Sigmoid colon (tissue), 7 donors: Measurements from ENCODE around the gene PSME1. TPM values are rescaled to one million over a fixed set of nuclear protein-coding genes. Genes with fewer than 3 reads are reported as not detected.
A peak's percentile ranks its signal among the peaks of the same experiment; 100 is the strongest.

Experiments used
- DNase-seq: peaks from one replicate; pipeline ENCODE4 v3.0.0-alpha.2; 2019
- H3K27ac ChIP-seq, 4 donors: fragments of 200-600 bp; sonication (generic); one replicate each; pipeline ENCODE4 v1.5.1; 2016 to 2019; ENCODE audit warnings: mild to moderate bottlenecking in 1 of 4
- H3K27me3 ChIP-seq, 3 donors: fragments of 200-600 bp; sonication (generic); one replicate each; pipeline ENCODE4 v1.5.1; 2019; ENCODE audit warnings: mild to moderate bottlenecking in 1 of 3
- H3K36me3 ChIP-seq, 4 donors: fragments of 200-600 bp; sonication (generic); one replicate each; pipeline ENCODE4 v1.5.1; 2016 to 2019
- H3K4me1 ChIP-seq, 4 donors: fragments of 200-600 bp; sonication (generic); one replicate each; pipeline ENCODE4 v1.5.1; 2017 to 2019
- H3K4me3 ChIP-seq, 4 donors: fragments of 200-600 bp; sonication (generic); one replicate each; pipeline ENCODE4 v1.5.1; 2017 to 2019; ENCODE audit warnings: mild to moderate bottlenecking in 2 of 4, moderate library complexity in 1 of 4
- H3K9me3 ChIP-seq, 4 donors: fragments of 200-600 bp in 3 of 4; sonication (generic) in 3 of 4; one replicate each; pipeline versions ENCODE4 v1.5.1 to v1.6.1; 2013 to 2019
- EP300 ChIP-seq, 4 donors: sonication (generic); formaldehyde crosslinking; IDR thresholded peaks; one replicate each; pipeline ENCODE4 v1.6.1; 2017; ENCODE audit warnings: antibody characterized with exemption in 4 of 4
- POLR2A ChIP-seq, 2 donors: fragments of 450-650 bp; IDR thresholded peaks; one replicate each; pipeline ENCODE4 v1.6.1; 2016; ENCODE audit warnings: antibody characterized with exemption in 2 of 2, mild to moderate bottlenecking in 2 of 2, moderate library complexity in 2 of 2
- POLR2AphosphoS5 ChIP-seq, 4 donors: sonication (generic); formaldehyde crosslinking; IDR thresholded peaks; one replicate each; pipeline ENCODE4 v1.6.1; 2017; ENCODE audit warnings: antibody characterized with exemption in 4 of 4
- WGBS, 2 donors: extraction: QIAGEN DNeasy Blood & Tissue Kit; methylation state at CpG; one replicate each; pipeline ENCODE4 v1.1.7; 2013; 5-methylcytosine and 5-hydroxymethylcytosine counted together
- intact Hi-C: fragments of 100-400 bp; cut with DNase I; formaldehyde crosslinking; loops from one replicate; pipeline ENCODE4 v1.15.1; 2023
- polyA plus RNA-seq, 3 donors: library from polyadenylated mRNA; stranded (reverse); fragments of 200-250 nt; gene quantifications; one replicate each; pipeline ENCODE4 v1.2.3, GENCODE V29; 2013
- small RNA-seq, 3 donors: library from RNA; depleted of rRNA; stranded (forward); fragments of <200 nt; gene quantifications; one replicate each; pipeline ENCODE3, GENCODE V24; 2016
- total RNA-seq, 4 donors: library from RNA; depleted of rRNA; stranded (reverse); fragments of >200 nt; gene quantifications; one replicate each; pipeline ENCODE4 v1.1.0, GENCODE V29; 2016
- TF ChIP-seq, protein P1 (sequence below), 4 experiments: fragments of 450-650 bp in 3 of 4; fragments of 200-600 bp in 1 of 4; IDR thresholded peaks; one replicate each; pipeline ENCODE4 v1.5.1; 2016 to 2019; ENCODE audit warnings: antibody characterized with exemption in 4 of 4, mild to moderate bottlenecking in 3 of 4, moderate library complexity in 2 of 4
- donor health status: healthy with polysubstance abuse.
- donor health status: Bipolar disorder and iron deficiency.
- donor health status: healthy.

Gene PSME1
- total and polyA plus RNA-seq, 7 donors: 129 to 438 (median 186) TPM

DNA sequence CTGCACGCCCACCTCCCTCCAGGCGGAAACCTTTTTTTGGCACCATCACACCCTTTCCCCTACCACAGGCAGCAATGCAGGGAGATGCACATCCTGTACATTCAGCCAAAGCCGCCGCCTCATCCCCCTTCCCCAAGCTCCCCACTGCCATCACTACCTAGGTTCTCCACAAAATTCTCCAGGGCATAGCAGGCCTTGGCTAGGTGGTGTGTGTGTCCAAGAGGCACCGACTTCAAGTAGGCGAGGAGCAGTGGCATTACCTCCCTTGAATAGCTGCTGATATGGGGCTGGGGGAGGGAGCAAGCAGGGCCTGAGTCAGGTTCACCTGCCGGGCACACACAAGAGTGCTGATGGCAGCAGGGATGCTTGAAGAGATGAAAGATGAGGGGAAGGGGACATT is 49.0 kb downstream of the PSME1 start:
- TF ChIP-seq POLR2A (IDR thresholded peaks at IDR 0.05) (no peak), EP300 (IDR thresholded peaks at IDR 0.05) (no peak), POLR2AphosphoS5 (IDR thresholded peaks at IDR 0.05) (no peak)
- TF ChIP-seq, protein P1, sequence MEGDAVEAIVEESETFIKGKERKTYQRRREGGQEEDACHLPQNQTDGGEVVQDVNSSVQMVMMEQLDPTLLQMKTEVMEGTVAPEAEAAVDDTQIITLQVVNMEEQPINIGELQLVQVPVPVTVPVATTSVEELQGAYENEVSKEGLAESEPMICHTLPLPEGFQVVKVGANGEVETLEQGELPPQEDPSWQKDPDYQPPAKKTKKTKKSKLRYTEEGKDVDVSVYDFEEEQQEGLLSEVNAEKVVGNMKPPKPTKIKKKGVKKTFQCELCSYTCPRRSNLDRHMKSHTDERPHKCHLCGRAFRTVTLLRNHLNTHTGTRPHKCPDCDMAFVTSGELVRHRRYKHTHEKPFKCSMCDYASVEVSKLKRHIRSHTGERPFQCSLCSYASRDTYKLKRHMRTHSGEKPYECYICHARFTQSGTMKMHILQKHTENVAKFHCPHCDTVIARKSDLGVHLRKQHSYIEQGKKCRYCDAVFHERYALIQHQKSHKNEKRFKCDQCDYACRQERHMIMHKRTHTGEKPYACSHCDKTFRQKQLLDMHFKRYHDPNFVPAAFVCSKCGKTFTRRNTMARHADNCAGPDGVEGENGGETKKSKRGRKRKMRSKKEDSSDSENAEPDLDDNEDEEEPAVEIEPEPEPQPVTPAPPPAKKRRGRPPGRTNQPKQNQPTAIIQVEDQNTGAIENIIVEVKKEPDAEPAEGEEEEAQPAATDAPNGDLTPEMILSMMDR (IDR thresholded peaks at IDR 0.05): no peak
- Histone ChIP-seq H3K4me3 (no peak overlapping the region), H3K9me3 (no peaks in the 10 kb centered on the region), H3K27me3 (no peaks in the 10 kb centered on the region), H3K36me3 (peaks cover 0 to 65% (median 36%) of the 10 kb centered on the region in 4 donors), H3K27ac (no peak overlapping the region), H3K4me1 (peaks cover 0 to 31% (median 26%) of the 10 kb centered on the region in 4 donors)
- no peak for DNase-seq
- intact Hi-C loops: no loop called here
- 96 to 97% methylated on average over 7 of the region's 7 CpGs for WGBS, 2 donors

DNA sequence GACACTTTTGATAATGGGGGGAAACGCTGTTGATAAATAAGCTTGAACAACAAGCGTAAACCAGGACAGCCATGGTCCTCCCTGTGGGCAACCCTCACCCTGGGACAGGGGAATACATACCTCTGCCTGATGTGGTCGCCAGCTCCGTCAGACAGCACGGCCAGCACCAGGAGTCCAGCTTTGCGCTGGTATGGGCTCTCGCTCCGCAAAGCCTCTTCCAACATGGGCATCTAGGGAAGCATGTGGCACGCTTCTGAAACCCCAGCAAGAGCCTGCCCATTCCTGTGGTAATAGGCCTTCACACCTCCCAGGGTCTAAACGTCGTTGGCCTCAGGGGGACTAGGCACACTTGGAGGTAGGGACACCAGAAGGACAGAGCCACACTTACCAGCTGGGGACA is 49.7 kb downstream of the PSME1 start:
- intact Hi-C loops: no loop called here
- WGBS, 2 donors: 95 to 96% methylated on average over 11 of the region's 11 CpGs
- peaks cover 0 to 65% (median 36%) of the 10 kb centered on the region in 4 donors for H3K36me3 ChIP-seq

DNA sequence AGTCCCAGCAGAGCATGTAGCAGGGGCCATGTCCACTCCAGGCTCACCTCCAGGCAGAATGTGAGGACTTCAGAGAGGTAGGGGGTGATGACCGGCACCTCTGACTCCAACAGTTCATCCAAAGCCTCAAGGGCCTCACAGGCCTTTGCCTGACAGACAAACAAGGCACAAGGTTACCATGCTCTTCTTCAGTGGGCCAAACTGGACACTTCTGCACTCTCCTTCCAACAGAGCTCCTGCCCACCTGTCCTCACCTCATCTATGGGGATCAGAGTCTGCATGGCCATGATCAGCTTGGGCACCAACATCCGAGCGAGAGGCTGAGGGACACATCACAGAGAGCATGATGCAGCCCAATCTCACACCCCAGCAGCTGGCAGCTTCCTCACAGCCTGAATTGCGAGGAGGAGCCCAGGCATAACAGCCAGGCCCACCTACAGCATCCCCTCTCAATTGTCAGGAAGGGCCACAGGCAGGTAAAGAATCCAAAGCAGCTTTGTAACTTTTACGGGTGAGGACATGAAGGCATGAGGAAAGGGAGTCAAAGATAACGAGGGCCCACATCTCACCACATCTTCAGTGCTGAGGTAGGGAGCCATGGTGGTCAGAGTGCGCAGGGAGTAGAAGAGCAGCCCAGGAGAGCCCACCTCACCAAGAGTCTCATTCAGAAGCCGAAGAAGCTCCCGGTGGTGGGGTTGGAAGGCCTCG is 51.0 kb downstream of the PSME1 start:
- H3K4me3 ChIP-seq: no peak overlapping the region
- peaks cover 0 to 22% (median 19%) of the 10 kb centered on the region in 4 donors for H3K4me1 ChIP-seq
- TF ChIP-seq, protein P1 (IDR thresholded peaks at IDR 0.05): no peak
- no peak for TF ChIP-seq POLR2A (IDR thresholded peaks at IDR 0.05)
- TF ChIP-seq POLR2AphosphoS5 (IDR thresholded peaks at IDR 0.05): no peak
- TF ChIP-seq EP300 (IDR thresholded peaks at IDR 0.05): no peak
- H3K9me3 ChIP-seq: no peaks in the 10 kb centered on the region
- intact Hi-C loops: no loop called here
- H3K27me3 ChIP-seq: no peaks in the 10 kb centered on the region
- H3K36me3 ChIP-seq: peaks cover 0 to 65% (median 40%) of the 10 kb centered on the region in 4 donors
- WGBS, 2 donors: 94 to 95% methylated on average over 10 of the region's 10 CpGs
- no peak for DNase-seq
- no peak overlapping the region for H3K27ac ChIP-seq

More for the DNA sequence above, 49.7 kb downstream of the PSME1 start:
- Histone ChIP-seq H3K27ac (no peak overlapping the region), H3K4me1 (peaks cover 0 to 24% (median 19%) of the 10 kb centered on the region in 4 donors), H3K4me3 (no peak overlapping the region), H3K27me3 (no peaks in the 10 kb centered on the region), H3K9me3 (no peaks in the 10 kb centered on the region)
- DNase-seq: no peak
- TF ChIP-seq POLR2A (IDR thresholded peaks at IDR 0.05) (no peak), EP300 (IDR thresholded peaks at IDR 0.05) (no peak), POLR2AphosphoS5 (IDR thresholded peaks at IDR 0.05) (no peak)
- TF ChIP-seq, protein P1 (IDR thresholded peaks at IDR 0.05): no peak

DNA sequence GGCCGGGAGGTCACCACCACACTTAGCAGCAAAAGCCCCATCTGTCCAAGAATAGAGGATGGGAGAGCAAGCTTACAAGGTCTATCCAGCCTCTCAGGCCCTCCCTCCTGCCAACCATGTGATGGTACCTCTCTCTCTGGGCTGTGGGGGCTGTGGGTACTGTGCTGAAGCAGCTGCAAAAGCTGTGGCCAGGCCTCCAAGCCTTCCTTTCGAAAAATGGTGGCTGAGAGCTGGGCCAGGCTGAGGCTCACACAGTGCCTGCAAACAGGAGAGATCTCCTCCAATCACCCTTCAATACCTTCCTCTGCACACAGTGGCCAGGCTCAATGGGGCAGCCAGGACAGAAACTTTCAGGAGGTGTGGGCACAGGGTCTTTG is 51.5 kb downstream of the PSME1 start:
- Histone ChIP-seq H3K27ac (peak overlapping the region in 2 of 4 donors; percentile 74 to 84), H3K4me1 (peaks cover 0 to 22% (median 19%) of the 10 kb centered on the region in 4 donors), H3K4me3 (peak overlapping the region in 2 of 4 donors; percentile 58 to 66), H3K27me3 (no peaks in the 10 kb centered on the region), H3K9me3 (no peaks in the 10 kb centered on the region), H3K36me3 (peaks cover 0 to 65% (median 43%) of the 10 kb centered on the region in 4 donors)
- TF ChIP-seq, protein P1 (IDR thresholded peaks at IDR 0.05): no peak
- TF ChIP-seq POLR2A (IDR thresholded peaks at IDR 0.05) (no peak), POLR2AphosphoS5 (IDR thresholded peaks at IDR 0.05) (no peak), EP300 (IDR thresholded peaks at IDR 0.05) (no peak)
- intact Hi-C loops: no loop called here
- WGBS, 2 donors: 87 to 89% methylated on average over 2 of the region's 2 CpGs
- DNase-seq: no peak

Small RNA genes lying within 50 kb of the gene (small RNA-seq; reads per million reads assigned to genes)
- gene IPO4 (0 reads per million in 3 donors), gene IRF9 (0 reads per million in 3 donors), gene RNA5SP383 (0.36 to 1.3 (median 0.51) reads per million in 3 donors)

Other genes starting within 250 kb of the PSME1 start
Only the 30 nearest of the 31 such genes appear.
- 10 to 100 TPM; 23.8 to 52.4 (median 37.8) TPM for gene DHRS4, start 182.4 kb upstream of the PSME1 start, total RNA-seq
- 10 to 100 TPM; 71.1 to 87.1 (median 74.0) TPM for gene DHRS4, start 182.4 kb upstream of the PSME1 start, polyA plus RNA-seq
- gene DHRS4L2, start 147.3 kb upstream of the PSME1 start, total RNA-seq: 10 to 100 TPM in 3 of 4 donors, 1 to 10 TPM in 1; 8.0 to 20.0 (median 17.6) TPM
- gene DHRS4L2, start 147.3 kb upstream of the PSME1 start, polyA plus RNA-seq: 10 to 100 TPM; 57.1 to 62.7 (median 57.6) TPM
- 1 to 10 TPM in 2 of 4 donors, under 1 TPM in 2; 0.14 to 3.3 (median 0.62) TPM for gene CARMIL3, start 84.2 kb upstream of the PSME1 start, total RNA-seq
- 1 to 10 TPM in 1 of 3 donors, under 1 TPM in 2; under 0.01 to 1.7 (median 0.23) TPM for gene CARMIL3, start 84.2 kb upstream of the PSME1 start, polyA plus RNA-seq
- 1 to 10 TPM in 3 of 4 donors, not detected in 1; 1.8 to 3.3 (median 2.9) TPM for gene CPNE6, start 64.6 kb upstream of the PSME1 start, total RNA-seq
- under 1 TPM in 1 of 3 donors, not detected in 2; 0.42 TPM for gene CPNE6, start 64.6 kb upstream of the PSME1 start, polyA plus RNA-seq
- 10 to 100 TPM in 2 of 4 donors, 1 to 10 TPM in 2; 7.1 to 12.2 (median 9.2) TPM for gene PCK2, start 41.9 kb upstream of the PSME1 start, total RNA-seq
- 100 to 1,000 TPM in 1 of 3 donors, 10 to 100 TPM in 2; 66.1 to 109 (median 99.5) TPM for gene PCK2, start 41.9 kb upstream of the PSME1 start, polyA plus RNA-seq
- gene DCAF11, start 21.4 kb upstream of the PSME1 start, total RNA-seq: 10 to 100 TPM; 37.7 to 82.9 (median 54.8) TPM
- gene DCAF11, start 21.4 kb upstream of the PSME1 start, polyA plus RNA-seq: 10 to 100 TPM; 70.9 to 79.8 (median 75.1) TPM
- 1 to 10 TPM in 2 of 4 donors, under 1 TPM in 2; 0.71 to 2.2 (median 1.4) TPM for gene NRL, start 21.2 kb upstream of the PSME1 start, total RNA-seq
- 1 to 10 TPM; 1.2 to 2.9 (median 1.8) TPM for gene NRL, start 21.2 kb upstream of the PSME1 start, polyA plus RNA-seq
- under 1 TPM in 1 of 4 donors, not detected in 3; 0.33 TPM for gene FITM1, start 5.5 kb upstream of the PSME1 start, total RNA-seq
- gene FITM1, start 5.5 kb upstream of the PSME1 start, polyA plus RNA-seq: 1 to 10 TPM in 1 of 3 donors, not detected in 2; 1.8 TPM
- 10 to 100 TPM in 3 of 4 donors, 1 to 10 TPM in 1; 5.0 to 20.9 (median 12.9) TPM for gene EMC9, start 5.4 kb downstream of the PSME1 start, total RNA-seq
- gene EMC9, start 5.4 kb downstream of the PSME1 start, polyA plus RNA-seq: 10 to 100 TPM; 20.6 to 37.2 (median 30.8) TPM
- gene PSME2, start 10.4 kb downstream of the PSME1 start, total RNA-seq: 10 to 100 TPM; 26.2 to 43.5 (median 34.5) TPM
- gene PSME2, start 10.4 kb downstream of the PSME1 start, polyA plus RNA-seq: 100 to 1,000 TPM; 228 to 485 (median 356) TPM
- gene RNF31, start 11.3 kb downstream of the PSME1 start, total RNA-seq: 10 to 100 TPM; 20.2 to 38.4 (median 29.7) TPM
- gene RNF31, start 11.3 kb downstream of the PSME1 start, polyA plus RNA-seq: 10 to 100 TPM; 13.6 to 57.8 (median 37.8) TPM
- 100 to 1,000 TPM in 1 of 4 donors, 10 to 100 TPM in 3; 54.6 to 103 (median 56.1) TPM for gene IRF9, start 25.1 kb downstream of the PSME1 start, total RNA-seq
- gene IRF9, start 25.1 kb downstream of the PSME1 start, polyA plus RNA-seq: 100 to 1,000 TPM in 1 of 3 donors, 10 to 100 TPM in 2; 46.2 to 115 (median 51.8) TPM
- gene REC8, start 35.9 kb downstream of the PSME1 start, total RNA-seq: 10 to 100 TPM in 2 of 4 donors, 1 to 10 TPM in 2; 4.6 to 24.1 (median 8.3) TPM
- gene REC8, start 35.9 kb downstream of the PSME1 start, polyA plus RNA-seq: 10 to 100 TPM in 1 of 3 donors, 1 to 10 TPM in 2; 1.8 to 21.7 (median 2.5) TPM
- gene IPO4, start 52.6 kb downstream of the PSME1 start, total RNA-seq: 10 to 100 TPM; 11.0 to 37.1 (median 13.2) TPM
- gene IPO4, start 52.6 kb downstream of the PSME1 start, polyA plus RNA-seq: 10 to 100 TPM in 1 of 3 donors, 1 to 10 TPM in 2; 3.0 to 24.4 (median 5.4) TPM
- 10 to 100 TPM; 29.6 to 36.9 (median 34.7) TPM for gene TM9SF1, start 59.2 kb downstream of the PSME1 start, total RNA-seq
- 10 to 100 TPM in 2 of 3 donors, 1 to 10 TPM in 1; 7.9 to 37.2 (median 10.8) TPM for gene TM9SF1, start 59.2 kb downstream of the PSME1 start, polyA plus RNA-seq
- gene TSSK4, start 69.5 kb downstream of the PSME1 start, total RNA-seq: under 1 TPM in 1 of 4 donors, not detected in 3; 0.66 TPM
- under 1 TPM in 1 of 3 donors, not detected in 2; 0.22 TPM for gene TSSK4, start 69.5 kb downstream of the PSME1 start, polyA plus RNA-seq
- 100 to 1,000 TPM in 2 of 4 donors, 10 to 100 TPM in 2; 65.6 to 149 (median 102) TPM for gene CHMP4A, start 77.3 kb downstream of the PSME1 start, total RNA-seq
- gene CHMP4A, start 77.3 kb downstream of the PSME1 start, polyA plus RNA-seq: 100 to 1,000 TPM in 2 of 3 donors, 10 to 100 TPM in 1; 81.6 to 116 (median 109) TPM
- gene MDP1, start 79.9 kb downstream of the PSME1 start, total RNA-seq: 10 to 100 TPM; 22.4 to 31.7 (median 26.5) TPM
- gene MDP1, start 79.9 kb downstream of the PSME1 start, polyA plus RNA-seq: 10 to 100 TPM; 15.1 to 34.2 (median 28.8) TPM
- 100 to 1,000 TPM; 104 to 217 (median 189) TPM for gene NEDD8, start 96.2 kb downstream of the PSME1 start, total RNA-seq
- 100 to 1,000 TPM; 204 to 243 (median 221) TPM for gene NEDD8, start 96.2 kb downstream of the PSME1 start, polyA plus RNA-seq
- 10 to 100 TPM; 44.3 to 63.9 (median 48.3) TPM for gene GMPR2, start 96.7 kb downstream of the PSME1 start, total RNA-seq
- 10 to 100 TPM; 56.5 to 97.1 (median 58.9) TPM for gene GMPR2, start 96.7 kb downstream of the PSME1 start, polyA plus RNA-seq
- 10 to 100 TPM; 36.6 to 55.3 (median 50.1) TPM for gene TINF2, start 106.4 kb downstream of the PSME1 start, total RNA-seq
- 10 to 100 TPM; 41.4 to 54.1 (median 43.5) TPM for gene TINF2, start 106.4 kb downstream of the PSME1 start, polyA plus RNA-seq
- gene TGM1, start 127.0 kb downstream of the PSME1 start, total RNA-seq: 1 to 10 TPM in 2 of 4 donors, under 1 TPM in 1, not detected in 1; 0.33 to 1.1 (median 1.1) TPM
- gene TGM1, start 127.0 kb downstream of the PSME1 start, polyA plus RNA-seq: 1 to 10 TPM in 1 of 3 donors, under 1 TPM in 2; 0.60 to 2.7 (median 0.69) TPM
- gene RABGGTA, start 135.4 kb downstream of the PSME1 start, total RNA-seq: 10 to 100 TPM; 14.0 to 25.2 (median 20.0) TPM
- 10 to 100 TPM; 27.3 to 32.4 (median 31.9) TPM for gene RABGGTA, start 135.4 kb downstream of the PSME1 start, polyA plus RNA-seq
- 10 to 100 TPM; 13.9 to 34.6 (median 29.3) TPM for gene DHRS1, start 163.6 kb downstream of the PSME1 start, total RNA-seq
- 10 to 100 TPM; 39.6 to 56.6 (median 40.8) TPM for gene DHRS1, start 163.6 kb downstream of the PSME1 start, polyA plus RNA-seq
- 10 to 100 TPM; 12.8 to 16.8 (median 14.9) TPM for gene NOP9, start 163.7 kb downstream of the PSME1 start, total RNA-seq
- gene NOP9, start 163.7 kb downstream of the PSME1 start, polyA plus RNA-seq: 10 to 100 TPM in 2 of 3 donors, 1 to 10 TPM in 1; 7.8 to 29.0 (median 11.3) TPM
- 1 to 10 TPM; 4.7 to 9.5 (median 8.0) TPM for gene CIDEB, start 171.8 kb downstream of the PSME1 start, total RNA-seq
- 1 to 10 TPM; 7.2 to 8.6 (median 7.2) TPM for gene CIDEB, start 171.8 kb downstream of the PSME1 start, polyA plus RNA-seq
- 1 to 10 TPM; 2.5 to 5.5 (median 4.3) TPM for gene LTB4R2, start 173.9 kb downstream of the PSME1 start, total RNA-seq
- gene LTB4R2, start 173.9 kb downstream of the PSME1 start, polyA plus RNA-seq: 1 to 10 TPM in 1 of 3 donors, under 1 TPM in 1, not detected in 1; under 0.01 to 3.9 TPM
- gene LTB4R, start 175.3 kb downstream of the PSME1 start, total RNA-seq: 1 to 10 TPM; 2.1 to 4.2 (median 2.9) TPM
- 1 to 10 TPM in 2 of 3 donors, under 1 TPM in 1; 0.60 to 9.8 (median 2.1) TPM for gene LTB4R, start 175.3 kb downstream of the PSME1 start, polyA plus RNA-seq
- gene ADCY4, start 198.9 kb downstream of the PSME1 start, total RNA-seq: 10 to 100 TPM in 3 of 4 donors, 1 to 10 TPM in 1; 8.1 to 36.0 (median 17.7) TPM
- gene ADCY4, start 198.9 kb downstream of the PSME1 start, polyA plus RNA-seq: 10 to 100 TPM in 1 of 3 donors, 1 to 10 TPM in 2; 1.4 to 16.5 (median 2.4) TPM
- 10 to 100 TPM in 1 of 4 donors, 1 to 10 TPM in 3; 2.6 to 12.5 (median 3.7) TPM for gene RIPK3, start 203.8 kb downstream of the PSME1 start, total RNA-seq
- gene RIPK3, start 203.8 kb downstream of the PSME1 start, polyA plus RNA-seq: 10 to 100 TPM; 28.8 to 66.4 (median 43.5) TPM